RCC 7860 (cell line): ENCODE measurements around the gene ZNF583.

Experiments
- DNase-seq: peaks from one replicate; pipeline ENCODE4 v3.0.0-alpha.2; 2015; ENCODE audit warnings: low spot score
- FAIRE-seq: peaks from 2 replicates; lab custom pipeline; 2012; peaks lifted over from hg19 to GRCh38; lab: Jason Lieb, UNC

The ZNF583 gene

GRCh38 chr19:56441206-56441792, 37.2 kb downstream of the ZNF583 start:
- no peak for DNase-seq
- no peak for FAIRE-seq

DNA sequence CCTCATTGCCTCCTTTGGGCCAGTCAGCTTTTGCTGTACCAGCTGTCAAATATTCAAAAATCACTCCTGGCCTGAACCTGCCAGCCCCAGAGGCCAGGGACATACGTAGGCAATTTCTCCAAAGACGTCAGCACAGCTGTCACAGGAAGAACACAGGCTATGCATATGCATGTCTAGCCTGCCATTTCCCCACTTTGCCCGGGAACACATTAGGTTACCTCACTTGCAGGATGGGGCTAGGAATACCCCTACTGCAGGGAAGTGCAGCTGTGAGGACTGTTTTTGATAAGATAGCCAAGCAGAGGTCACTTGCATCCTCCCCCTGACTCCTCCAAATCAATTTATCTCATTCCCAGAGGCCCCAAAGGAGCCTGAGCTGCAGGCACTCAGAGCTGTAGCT, 70.2 kb downstream of the ZNF583 start:
- DNase-seq (no peak), FAIRE-seq (no peak)

DNA sequence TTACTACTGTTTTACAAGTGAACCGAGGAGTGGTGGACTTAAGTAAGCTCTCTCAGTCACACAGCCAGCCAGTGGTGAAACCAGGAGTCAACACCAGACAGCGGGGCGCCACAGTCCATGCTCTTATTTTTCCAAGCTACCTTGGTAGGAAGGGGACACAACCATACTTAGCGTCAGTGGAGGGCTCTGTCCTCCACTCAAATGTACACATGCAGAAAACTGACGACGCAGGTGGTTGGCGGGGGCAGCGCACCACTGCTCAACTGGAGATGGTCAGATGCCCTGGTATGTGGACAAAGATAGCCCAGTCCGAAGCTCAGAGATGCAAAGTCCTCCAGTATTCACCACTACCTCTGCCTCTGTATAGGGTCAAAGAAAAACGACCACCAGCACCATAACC, 72.0 kb downstream of the ZNF583 start:
- no peak for FAIRE-seq
- no peak for DNase-seq
